PC-9 (cell line): ENCODE data around the gene CRYBB1. TPM values are rescaled to one million over a fixed set of nuclear protein-coding genes. Genes with fewer than 3 reads are reported as not detected.

ENCODE experiments used
- BruUV-seq: library from RNA; stranded (reverse); fragments of 400-500 nt; replicated peaks from 2 replicates; lab custom pipeline; 2021; lab: Mats Ljungman, UMichigan
- CTCF ChIA-PET: fragments of 300-600 bp; sonication (Branson Sonifier 250); formaldehyde crosslinking; loops from one replicate; lab custom pipeline; 2022; ENCODE audit warnings: antibody characterized with exemption; lab: Charles Lee
- POLR2A ChIA-PET: fragments of 300-600 bp; sonication (Branson Sonifier 250); formaldehyde crosslinking; loops from one replicate; lab custom pipeline; 2022; ENCODE audit warnings: antibody characterized with exemption; ENCODE audit not compliant: unreplicated experiment; lab: Charles Lee
- DNase-seq, 2 experiments: peaks; one replicate each; pipeline versions ENCODE4 v3.0.0 to v3.0.0-alpha.2; 2015 to 2022; ENCODE audit warnings: mixed read lengths in 1 of 2
- H2AFZ ChIP-seq: fragments of 200-600 bp; sonication (generic); 2 replicates; pipeline ENCODE4 v1.8.1; 2017; ENCODE audit warnings: antibody characterized with exemption
- H3F3A ChIP-seq: fragments of 200-600 bp; sonication (generic); 2 replicates; pipeline ENCODE4 v1.8.1; 2017; ENCODE audit warnings: antibody characterized with exemption, mild to moderate bottlenecking, low read depth; ENCODE audit not compliant: insufficient read depth
- H3K27ac ChIP-seq: fragments of 200-600 bp; sonication (generic); 2 replicates; pipeline ENCODE4 v1.6.1; 2016; ENCODE audit warnings: mixed run types
- H3K27me3 ChIP-seq: fragments of 200-600 bp; sonication (generic); 2 replicates; pipeline ENCODE4 v1.6.1; 2016; ENCODE audit warnings: low read depth, mixed run types; ENCODE audit not compliant: insufficient read depth
- H3K36me3 ChIP-seq: fragments of 200-600 bp; sonication (generic); 2 replicates; pipeline ENCODE4 v1.6.1; 2016; ENCODE audit warnings: low read depth, mixed run types
- H3K4me1 ChIP-seq: fragments of 200-600 bp; sonication (generic); replicated peaks from 2 replicates; pipeline ENCODE4 v1.6.1; 2016; ENCODE audit warnings: mixed run types; ENCODE audit not compliant: insufficient read depth
- H3K4me2 ChIP-seq: fragments of 200-600 bp; sonication (generic); 2 replicates; pipeline ENCODE4 v1.6.1; 2017; ENCODE audit warnings: mixed run types
- H3K4me3 ChIP-seq: fragments of 200-600 bp; sonication (generic); 2 replicates; pipeline ENCODE4 v1.6.1; 2016; ENCODE audit warnings: mixed run types
- H3K79me2 ChIP-seq: fragments of 200-600 bp; sonication (generic); 2 replicates; pipeline ENCODE4 v1.6.1; 2017; ENCODE audit warnings: low read depth, mixed run types
- H3K9me2 ChIP-seq: fragments of 200-600 bp; sonication (generic); 2 replicates; pipeline ENCODE4 v1.8.1; 2017; ENCODE audit warnings: mild to moderate bottlenecking; ENCODE audit not compliant: insufficient read depth
- H3K9me3 ChIP-seq: fragments of 200-600 bp; sonication (generic); 2 replicates; pipeline ENCODE4 v1.8.1; 2016; ENCODE audit warnings: low read depth; ENCODE audit not compliant: insufficient read depth
- H4K20me1 ChIP-seq: fragments of 200-600 bp; sonication (generic); 2 replicates; pipeline ENCODE4 v1.8.1; 2017; ENCODE audit not compliant: insufficient read depth
- CTCF ChIP-seq: fragments of 200-600 bp; sonication (generic); conservative IDR thresholded peaks from 2 replicates; pipeline ENCODE4 v1.6.1; 2017; ENCODE audit warnings: mixed run types, antibody characterized with exemption, mild to moderate bottlenecking, moderate library complexity
- EZH2 ChIP-seq: fragments of 200-600 bp; sonication (generic); IDR thresholded peaks from 2 replicates; pipeline ENCODE4 v1.8.0; 2017; ENCODE audit warnings: antibody characterized with exemption, low read depth
- intact Hi-C: fragments of 100-400 bp; cut with micrococcal nuclease; formaldehyde crosslinking; loops from one replicate; pipeline ENCODE4 v1.10.0; 2022; ENCODE audit not compliant: unreplicated experiment
- total RNA-seq: library from RNA; stranded (reverse); gene quantifications from 2 replicates; pipeline ENCODE4 v1.2.3, GENCODE V29; 2021

Gene CRYBB1
- total RNA-seq, 1 experiment from 2014 or later: not detected

GRCh38 chr22:26612652-26613051 is 5.2 kb downstream of the CRYBB1 start:
- H4K20me1 ChIP-seq: no peaks in the 10 kb centered on the region

GRCh38 chr22:26610996-26611395 is 6.8 kb downstream of the CRYBB1 start:
- Histone ChIP-seq H3K36me3 (no peaks in the 10 kb centered on the region), H3K9me2 (no peaks in the 10 kb centered on the region), H3K79me2 (no peaks in the 10 kb centered on the region), H3K27me3 (peaks cover 41% of the 10 kb centered on the region), H3K4me2 (no peak overlapping the region), H2AFZ (no peak overlapping the region), H3K4me3 (no peak overlapping the region), H3F3A (no peaks in the 10 kb centered on the region), H3K4me1 (no peaks in the 10 kb centered on the region), H4K20me1 (no peaks in the 10 kb centered on the region), H3K27ac (no peak overlapping the region), H3K9me3 (no peaks in the 10 kb centered on the region)
- ChIA-PET CTCF (no interaction called here), POLR2A (no interaction called here)
- no TSS peak for BruUV-seq
- intact Hi-C loops: no loop called here
- peak in 1 of 2 experiments; percentile 4 for DNase-seq
- TF ChIP-seq EZH2: no peak
- no peak for TF ChIP-seq CTCF

More at GRCh38 chr22:26612652-26613051, 5.2 kb downstream of the CRYBB1 start:
- Histone ChIP-seq H3K4me3 (no peak overlapping the region), H3F3A (no peaks in the 10 kb centered on the region), H3K4me1 (no peaks in the 10 kb centered on the region), H3K4me2 (no peak overlapping the region), H3K79me2 (no peaks in the 10 kb centered on the region), H3K9me3 (no peaks in the 10 kb centered on the region), H3K27ac (no peak overlapping the region), H3K9me2 (no peaks in the 10 kb centered on the region), H2AFZ (no peak overlapping the region), H3K27me3 (peaks cover 54% of the 10 kb centered on the region), H3K36me3 (no peaks in the 10 kb centered on the region)
- ChIA-PET POLR2A (no interaction called here), CTCF (no interaction called here)
- DNase-seq: no peak
- TF ChIP-seq EZH2: no peak
- no peak for TF ChIP-seq CTCF
- intact Hi-C loops: no loop called here
- BruUV-seq: no TSS peak

GRCh38 chr22:26610072-26610958 is 7.5 kb downstream of the CRYBB1 start:
- ChIA-PET CTCF (no interaction called here), POLR2A (no interaction called here)
- Histone ChIP-seq H3K36me3 (no peaks in the 10 kb centered on the region), H3F3A (no peaks in the 10 kb centered on the region), H3K9me2 (no peaks in the 10 kb centered on the region), H3K4me2 (no peak overlapping the region), H3K27ac (no peak overlapping the region), H3K27me3 (peaks cover 36% of the 10 kb centered on the region), H3K79me2 (no peaks in the 10 kb centered on the region), H3K4me3 (no peak overlapping the region), H3K4me1 (no peaks in the 10 kb centered on the region), H2AFZ (no peak overlapping the region), H3K9me3 (no peaks in the 10 kb centered on the region), H4K20me1 (no peaks in the 10 kb centered on the region)
- intact Hi-C loops: no loop called here
- no peak for TF ChIP-seq EZH2
- TF ChIP-seq CTCF: no peak
- no TSS peak for BruUV-seq
- DNase-seq: no peak
